ENCODE data around the gene SCLY.

SCLY gene

GRCh38 chr2:238113611-238114010, 52.8 kb downstream of the SCLY start:
- TF ChIP-seq CREB1 (IDR thresholded peaks at IDR 0.05; ENCODE audit: low read depth) = no peak
- TF ChIP-seq NFIC (IDR thresholded peaks at IDR 0.05) = no peak
- no peak for TF ChIP-seq ZBTB7A (IDR thresholded peaks at IDR 0.05; ENCODE audit: low read depth)
- no peak for TF ChIP-seq TCF12 (IDR thresholded peaks at IDR 0.05; ENCODE audit: low read depth)
- no peak for TF ChIP-seq EP300 (IDR thresholded peaks at IDR 0.05; ENCODE audit: borderline replicate concordance)

- no peak for TF ChIP-seq EP300 (IDR thresholded peaks at IDR 0.05; ENCODE audit: borderline replicate concordance)
Measured at GRCh38 chr2:238114331-238114841, 53.6 kb downstream of the SCLY start.

- TF ChIP-seq EP300 (IDR thresholded peaks at IDR 0.05; ENCODE audit: borderline replicate concordance) (no peak), TAF1 (IDR thresholded peaks at IDR 0.05; ENCODE audit: low read depth) (no peak), FOXM1 (IDR thresholded peaks at IDR 0.05; ENCODE audit: borderline replicate concordance, low read depth) (no peak), CEBPB (IDR thresholded peaks at IDR 0.05) (no peak), CREB1 (IDR thresholded peaks at IDR 0.05; ENCODE audit: low read depth) (no peak), MAX (IDR thresholded peaks at IDR 0.05) (no peak), TCF12 (IDR thresholded peaks at IDR 0.05; ENCODE audit: low read depth) (no peak), RAD21 (IDR thresholded peaks at IDR 0.05; ENCODE audit: low read depth) (no peak), YY1 (IDR thresholded peaks at IDR 0.05; ENCODE audit: low read depth) (no peak), NFIC (IDR thresholded peaks at IDR 0.05) (no peak), TEAD4 (IDR thresholded peaks at IDR 0.05) (no peak), ZBTB7A (IDR thresholded peaks at IDR 0.05; ENCODE audit: low read depth) (no peak), EGR1 (IDR thresholded peaks at IDR 0.05) (no peak)
- TF ChIP-seq, protein P1, sequence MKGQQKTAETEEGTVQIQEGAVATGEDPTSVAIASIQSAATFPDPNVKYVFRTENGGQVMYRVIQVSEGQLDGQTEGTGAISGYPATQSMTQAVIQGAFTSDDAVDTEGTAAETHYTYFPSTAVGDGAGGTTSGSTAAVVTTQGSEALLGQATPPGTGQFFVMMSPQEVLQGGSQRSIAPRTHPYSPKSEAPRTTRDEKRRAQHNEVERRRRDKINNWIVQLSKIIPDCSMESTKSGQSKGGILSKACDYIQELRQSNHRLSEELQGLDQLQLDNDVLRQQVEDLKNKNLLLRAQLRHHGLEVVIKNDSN (IDR thresholded peaks at IDR 0.05) = no peak
- TF ChIP-seq, protein P2, sequence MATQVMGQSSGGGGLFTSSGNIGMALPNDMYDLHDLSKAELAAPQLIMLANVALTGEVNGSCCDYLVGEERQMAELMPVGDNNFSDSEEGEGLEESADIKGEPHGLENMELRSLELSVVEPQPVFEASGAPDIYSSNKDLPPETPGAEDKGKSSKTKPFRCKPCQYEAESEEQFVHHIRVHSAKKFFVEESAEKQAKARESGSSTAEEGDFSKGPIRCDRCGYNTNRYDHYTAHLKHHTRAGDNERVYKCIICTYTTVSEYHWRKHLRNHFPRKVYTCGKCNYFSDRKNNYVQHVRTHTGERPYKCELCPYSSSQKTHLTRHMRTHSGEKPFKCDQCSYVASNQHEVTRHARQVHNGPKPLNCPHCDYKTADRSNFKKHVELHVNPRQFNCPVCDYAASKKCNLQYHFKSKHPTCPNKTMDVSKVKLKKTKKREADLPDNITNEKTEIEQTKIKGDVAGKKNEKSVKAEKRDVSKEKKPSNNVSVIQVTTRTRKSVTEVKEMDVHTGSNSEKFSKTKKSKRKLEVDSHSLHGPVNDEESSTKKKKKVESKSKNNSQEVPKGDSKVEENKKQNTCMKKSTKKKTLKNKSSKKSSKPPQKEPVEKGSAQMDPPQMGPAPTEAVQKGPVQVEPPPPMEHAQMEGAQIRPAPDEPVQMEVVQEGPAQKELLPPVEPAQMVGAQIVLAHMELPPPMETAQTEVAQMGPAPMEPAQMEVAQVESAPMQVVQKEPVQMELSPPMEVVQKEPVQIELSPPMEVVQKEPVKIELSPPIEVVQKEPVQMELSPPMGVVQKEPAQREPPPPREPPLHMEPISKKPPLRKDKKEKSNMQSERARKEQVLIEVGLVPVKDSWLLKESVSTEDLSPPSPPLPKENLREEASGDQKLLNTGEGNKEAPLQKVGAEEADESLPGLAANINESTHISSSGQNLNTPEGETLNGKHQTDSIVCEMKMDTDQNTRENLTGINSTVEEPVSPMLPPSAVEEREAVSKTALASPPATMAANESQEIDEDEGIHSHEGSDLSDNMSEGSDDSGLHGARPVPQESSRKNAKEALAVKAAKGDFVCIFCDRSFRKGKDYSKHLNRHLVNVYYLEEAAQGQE (IDR thresholded peaks at IDR 0.05; ENCODE audit: low read depth) = no peak
Measured at GRCh38 chr2:238114851-238115660, 54.3 kb downstream of the SCLY start.

DNA sequence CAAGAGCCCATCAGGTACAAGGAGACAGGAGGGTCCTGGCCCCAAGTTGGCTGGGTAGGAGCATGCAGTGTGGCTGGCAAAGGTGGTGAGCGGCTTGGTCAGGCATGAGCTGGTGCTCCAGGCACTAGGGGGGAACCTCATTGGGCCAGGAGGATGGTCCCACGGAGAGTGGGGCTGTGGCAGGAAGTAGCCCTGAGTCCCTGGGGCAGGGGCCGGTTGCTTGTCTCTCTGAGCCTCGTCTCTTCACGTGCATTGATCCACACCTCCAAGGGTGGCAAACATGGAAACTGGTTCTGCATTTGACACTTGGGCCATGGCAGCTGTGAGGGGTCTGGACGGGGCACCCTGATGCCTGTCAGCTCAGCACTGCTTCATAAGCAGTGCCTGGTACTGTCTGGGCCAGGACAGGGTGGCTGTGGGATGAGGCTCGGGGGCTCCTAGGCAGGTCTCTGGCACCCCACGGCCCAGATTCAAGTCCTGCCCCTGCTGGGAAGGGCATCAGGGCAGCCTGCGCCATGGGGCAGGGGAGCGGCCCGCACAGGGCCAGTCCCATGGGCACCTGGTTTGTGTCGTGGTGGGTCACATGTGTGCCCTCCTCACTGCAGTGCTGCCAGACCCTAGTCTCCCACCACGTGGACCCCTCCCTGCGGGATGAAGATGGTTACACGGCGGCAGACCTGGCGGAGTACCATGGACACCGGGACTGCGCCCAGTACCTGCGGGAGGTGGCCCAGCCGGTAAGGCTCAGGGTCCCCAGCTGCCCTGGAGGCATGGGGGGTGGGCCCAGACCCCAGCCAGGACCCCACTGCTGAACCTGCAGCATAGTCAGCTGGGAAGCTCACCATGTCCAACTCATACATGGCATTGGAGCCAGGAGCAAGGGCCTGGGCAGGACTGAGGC, 55.7 kb downstream of the SCLY start:
- TF ChIP-seq TCF12 (IDR thresholded peaks at IDR 0.05; ENCODE audit: low read depth) (no peak), MAX (IDR thresholded peaks at IDR 0.05) (no peak), CREB1 (IDR thresholded peaks at IDR 0.05; ENCODE audit: low read depth) (no peak), TAF1 (IDR thresholded peaks at IDR 0.05; ENCODE audit: low read depth) (no peak), YY1 (IDR thresholded peaks at IDR 0.05; ENCODE audit: low read depth) (no peak), CEBPB (IDR thresholded peaks at IDR 0.05) (no peak), FOXM1 (IDR thresholded peaks at IDR 0.05; ENCODE audit: borderline replicate concordance, low read depth) (no peak), TEAD4 (IDR thresholded peaks at IDR 0.05) (no peak), ZBTB7A (IDR thresholded peaks at IDR 0.05; ENCODE audit: low read depth) (no peak), RAD21 (IDR thresholded peaks at IDR 0.05; ENCODE audit: low read depth) (no peak), EP300 (IDR thresholded peaks at IDR 0.05; ENCODE audit: borderline replicate concordance) (no peak)
- TF ChIP-seq, protein P1 (IDR thresholded peaks at IDR 0.05) = no peak

- TF ChIP-seq NFIC (IDR thresholded peaks at IDR 0.05) = no peak
- TF ChIP-seq FOXM1 (IDR thresholded peaks at IDR 0.05; ENCODE audit: borderline replicate concordance, low read depth) = no peak
- TF ChIP-seq, protein P2 (IDR thresholded peaks at IDR 0.05; ENCODE audit: low read depth) = no peak
- TF ChIP-seq TCF12 (IDR thresholded peaks at IDR 0.05; ENCODE audit: low read depth) = no peak
- TF ChIP-seq, protein P1 (IDR thresholded peaks at IDR 0.05) = no peak
- no peak for TF ChIP-seq ZBTB7A (IDR thresholded peaks at IDR 0.05; ENCODE audit: low read depth)
- no peak for TF ChIP-seq TEAD4 (IDR thresholded peaks at IDR 0.05)
- TF ChIP-seq MAX (IDR thresholded peaks at IDR 0.05) = no peak
- TF ChIP-seq RAD21 (IDR thresholded peaks at IDR 0.05; ENCODE audit: low read depth) = no peak
Measured at GRCh38 chr2:238117199-238118154, 56.7 kb downstream of the SCLY start.
